ENCODE measurements around the gene IFT88. TPM values are rescaled to one million over a fixed set of nuclear protein-coding genes. Genes with fewer than 3 reads are reported as not detected.

IFT88 gene
- total RNA-seq, 1 experiment from 2014 or later = 9.8 TPM

DNA sequence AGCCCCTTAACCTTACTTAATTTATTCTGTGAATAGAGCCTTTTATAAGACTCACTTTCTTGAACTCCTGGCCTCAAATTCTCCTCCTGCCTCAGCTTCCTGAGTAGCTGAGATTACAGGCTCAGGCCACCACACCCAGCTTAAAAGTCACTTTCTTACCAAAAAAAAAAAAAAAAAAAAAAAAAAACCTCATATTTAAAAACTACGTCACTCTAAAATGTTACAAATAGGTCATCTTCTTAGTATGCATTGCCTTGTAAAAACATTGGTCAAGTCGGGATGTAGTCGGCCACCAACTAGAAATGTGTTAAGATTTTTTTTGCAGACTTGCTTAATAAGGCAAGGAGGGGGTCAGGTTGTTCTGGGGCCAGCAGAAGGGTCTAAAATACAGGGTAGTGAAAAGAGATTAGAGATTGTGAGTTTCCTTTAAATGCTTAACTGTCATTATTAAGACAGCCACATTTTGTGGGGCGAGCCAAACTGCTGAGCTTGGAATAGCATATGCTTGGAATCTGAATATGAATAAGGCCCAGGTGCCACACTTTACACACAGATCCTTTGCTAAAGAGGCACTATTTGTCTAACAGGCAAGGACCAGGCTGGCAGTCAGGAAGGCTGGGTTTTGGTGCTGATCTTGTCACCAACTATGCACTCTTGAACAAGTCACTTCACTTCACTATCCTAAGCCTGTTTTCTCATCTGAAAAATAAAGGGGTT is 120.1 kb downstream of the IFT88 start:
- no peak for DNase-seq (ENCODE audit: low read depth)

DNA sequence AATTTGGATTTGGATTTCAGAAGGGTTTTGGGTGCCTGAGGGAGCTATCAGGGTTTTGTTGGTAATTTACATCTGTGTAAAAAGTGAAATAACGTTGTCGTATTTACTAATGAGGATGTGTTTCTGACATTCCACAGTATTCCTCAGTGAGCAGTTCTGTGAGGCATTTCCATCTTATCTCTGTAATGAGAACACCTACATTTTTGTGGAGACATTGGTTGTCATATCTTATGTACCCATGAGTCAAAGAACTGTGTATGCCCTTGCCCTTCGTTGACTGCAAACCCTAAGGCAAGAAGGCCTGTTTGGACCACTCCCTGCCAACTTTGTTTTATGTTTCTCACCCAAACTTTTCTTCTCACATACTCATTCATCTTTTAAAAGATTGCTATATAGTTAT is 122.3 kb downstream of the IFT88 start:
- no peak for DNase-seq (ENCODE audit: low read depth)

DNA sequence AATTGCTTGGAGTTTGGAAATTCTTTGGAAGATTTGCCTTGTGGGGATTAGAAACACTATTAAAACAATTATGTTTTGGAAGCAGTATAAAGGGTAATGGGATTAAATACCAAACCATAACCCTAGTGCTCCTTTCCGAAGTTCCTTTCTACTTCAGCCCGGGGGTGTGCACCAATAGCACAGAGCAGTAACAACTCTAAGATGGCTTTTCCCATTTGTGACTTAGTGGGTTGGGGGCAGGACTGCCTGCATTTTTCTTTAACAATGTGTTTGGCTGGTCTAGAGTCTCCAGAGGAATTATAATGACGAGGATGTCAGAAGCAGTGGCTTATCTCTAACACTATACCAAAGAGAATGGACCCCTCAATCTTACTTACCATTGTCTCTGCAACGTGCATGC is 124.7 kb downstream of the IFT88 start:
- DNase-seq (ENCODE audit: low read depth) = no peak

DNA sequence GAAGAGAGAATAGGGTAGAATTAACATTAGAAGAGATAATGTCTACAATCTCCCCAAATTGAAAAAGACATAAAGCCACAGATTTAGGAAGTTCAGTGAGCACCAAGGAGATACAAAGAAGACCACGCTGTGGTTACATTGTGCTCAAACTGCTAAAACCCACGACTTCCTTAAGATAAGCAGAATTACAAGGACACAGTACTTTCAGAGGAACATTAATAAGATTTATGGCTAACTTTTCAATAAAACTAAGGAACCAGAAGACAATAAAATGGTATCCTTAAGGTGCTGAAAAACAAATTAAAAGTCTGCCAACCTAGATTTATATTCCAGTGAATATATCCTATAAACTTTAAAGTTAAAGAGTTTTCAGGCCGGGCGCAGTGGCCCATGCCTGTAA is 129.1 kb downstream of the IFT88 start:
- no peak for DNase-seq (ENCODE audit: low read depth)

DNA sequence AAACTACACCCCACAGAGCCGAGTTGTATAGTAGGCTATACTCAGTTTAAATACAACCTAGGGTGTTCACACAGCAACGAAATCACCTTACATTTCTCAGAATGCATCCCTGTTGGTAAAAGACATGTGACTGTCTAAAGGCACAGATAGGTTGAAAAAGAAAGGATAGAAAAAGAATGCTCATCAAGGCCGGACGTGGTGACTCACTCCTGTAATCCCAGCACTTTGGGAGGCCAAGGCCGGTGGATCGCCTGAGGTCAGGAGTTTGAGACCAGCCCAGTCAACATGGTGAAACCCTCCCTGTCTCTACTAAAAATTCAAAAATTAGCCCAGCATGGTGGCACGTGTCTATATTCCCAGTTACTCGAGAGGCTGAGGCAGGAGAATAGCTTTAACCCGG is 132.8 kb downstream of the IFT88 start:
- peak; percentile 26 for DNase-seq (ENCODE audit: low read depth)

DNA sequence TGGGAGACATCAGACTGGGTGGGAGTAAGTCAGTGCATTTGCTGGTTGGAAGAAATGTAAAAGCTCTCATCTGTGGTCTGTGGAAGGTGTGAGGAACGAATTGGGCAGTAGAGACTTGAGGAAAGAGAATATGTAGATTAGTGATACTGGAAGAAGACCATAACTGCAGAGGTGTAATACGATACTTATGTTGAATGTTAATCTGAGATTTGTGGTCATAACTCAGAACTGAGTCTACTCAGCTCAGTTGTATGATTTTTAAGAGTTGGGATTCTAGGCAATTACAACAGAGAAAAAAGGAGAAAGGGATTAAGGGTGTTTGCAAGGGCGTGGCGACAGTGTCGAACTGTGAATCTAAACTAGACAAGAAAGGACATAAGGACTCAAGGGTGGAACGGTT is 133.3 kb downstream of the IFT88 start:
- DNase-seq (ENCODE audit: low read depth) = no peak

DNA sequence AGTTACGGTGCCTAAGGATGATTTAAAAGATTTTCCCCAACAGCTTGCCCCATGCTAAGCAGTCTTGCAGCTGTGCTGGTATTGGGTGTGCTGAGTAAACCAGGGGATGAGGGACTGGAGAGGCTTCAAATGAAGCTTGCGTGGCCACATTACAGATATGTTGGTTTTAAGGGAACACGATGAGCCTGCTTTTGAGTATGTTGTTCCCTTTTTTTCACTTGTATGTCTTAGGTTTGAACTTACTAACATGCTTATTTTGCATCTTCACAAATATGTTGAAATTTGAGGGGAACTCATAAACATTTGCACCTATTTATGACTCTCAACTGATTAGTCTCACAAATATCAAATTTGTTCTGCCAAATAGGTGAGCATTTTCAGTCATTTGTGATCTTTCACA is 134.5 kb downstream of the IFT88 start:
- no peak for DNase-seq (ENCODE audit: low read depth)

DNA sequence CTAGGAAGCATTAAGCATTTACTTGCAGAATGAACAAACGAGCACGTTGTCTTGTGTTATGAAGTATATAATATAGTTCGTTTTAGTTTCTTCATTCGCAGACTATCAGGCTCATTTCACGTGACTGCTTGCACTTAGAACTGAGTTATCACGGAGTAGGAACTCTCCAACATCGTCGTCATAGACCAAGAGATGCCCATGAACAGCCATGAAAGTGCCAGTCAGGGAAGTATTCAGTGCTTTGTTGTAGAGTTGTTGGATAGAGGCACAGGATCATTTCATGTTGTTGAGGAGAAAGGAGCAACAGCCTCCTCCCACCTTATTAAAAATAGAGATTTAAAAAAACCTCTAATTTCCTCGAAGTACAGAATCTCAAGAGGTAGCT is 135.6 kb downstream of the IFT88 start:
- DNase-seq (ENCODE audit: low read depth) = no peak

DNA sequence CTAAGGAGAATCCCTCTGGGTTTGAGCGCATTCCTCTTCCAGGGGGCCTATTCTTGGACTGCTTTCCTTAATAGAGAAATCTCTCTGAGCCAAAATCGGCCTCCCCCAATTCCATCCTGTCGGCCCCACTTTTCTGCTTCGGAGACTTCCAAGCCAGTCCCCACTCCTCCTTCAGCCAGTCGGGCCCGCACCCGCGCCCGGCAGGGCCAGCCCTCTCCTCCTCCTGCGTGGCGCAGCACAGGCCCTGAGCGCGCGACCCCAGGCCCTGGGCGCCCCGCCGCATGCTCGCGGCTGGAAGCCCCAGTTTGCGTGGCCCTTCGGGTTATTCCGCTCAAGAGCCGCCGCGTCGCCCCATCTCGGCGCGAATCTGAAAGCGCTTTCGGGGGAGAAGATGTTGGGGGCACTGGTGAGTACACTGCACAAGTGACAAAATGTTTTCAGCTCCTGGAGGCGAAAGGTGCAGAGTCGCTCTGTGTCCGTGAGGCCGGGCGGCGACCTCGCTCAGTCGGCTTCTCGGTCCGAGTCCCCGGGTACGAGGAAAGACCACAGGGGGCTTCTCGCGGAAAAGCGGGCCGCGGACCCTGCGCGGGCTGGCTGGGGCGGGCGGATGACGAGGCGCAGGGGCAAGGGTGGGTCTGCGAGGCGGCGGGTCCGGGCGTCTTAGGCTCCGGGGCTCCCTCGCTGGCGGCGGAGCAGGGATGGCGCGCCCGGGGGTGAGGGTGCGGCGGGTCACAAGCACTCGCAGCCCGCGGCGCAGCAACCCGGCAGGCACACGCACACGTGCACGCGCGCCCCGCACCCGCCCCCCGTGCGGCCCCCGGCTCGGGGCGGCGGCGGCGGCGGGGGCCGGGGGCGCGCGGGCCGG is 136.2 kb downstream of the IFT88 start, which contains the start of gene IL17D:
TSS of gene IL17D (plus strand) at position 785 of the 865 bp plus-strand sequence. CDS start 303 bp downstream, outside the sequence.
- DNase-seq (ENCODE audit: low read depth) = peak; percentile 27

DNA sequence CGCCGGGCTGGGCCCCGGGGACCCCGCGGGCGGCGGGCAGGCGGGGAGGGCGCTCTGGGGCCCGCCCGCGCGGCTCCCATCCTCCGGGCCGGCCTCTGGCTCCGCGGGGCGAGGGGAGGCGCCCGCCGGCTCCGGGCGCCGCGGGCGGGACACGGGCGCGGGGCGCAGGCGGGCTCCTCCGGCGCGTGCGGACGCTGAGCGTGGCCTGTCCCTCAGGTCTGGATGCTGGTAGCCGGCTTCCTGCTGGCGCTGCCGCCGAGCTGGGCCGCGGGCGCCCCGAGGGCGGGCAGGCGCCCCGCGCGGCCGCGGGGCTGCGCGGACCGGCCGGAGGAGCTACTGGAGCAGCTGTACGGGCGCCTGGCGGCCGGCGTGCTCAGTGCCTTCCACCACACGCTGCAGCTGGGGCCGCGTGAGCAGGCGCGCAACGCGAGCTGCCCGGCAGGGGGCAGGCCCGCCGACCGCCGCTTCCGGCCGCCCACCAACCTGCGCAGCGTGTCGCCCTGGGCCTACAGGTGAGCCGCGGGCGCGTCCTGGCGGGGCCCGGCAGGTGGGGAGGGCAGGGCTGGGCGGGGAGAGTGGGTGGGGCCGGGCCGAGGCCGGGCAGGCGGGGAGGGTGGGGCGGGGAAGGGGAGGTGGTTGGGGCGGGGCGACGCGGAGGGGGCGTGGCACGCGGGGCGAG is 137.0 kb downstream of the IFT88 start:
- DNase-seq (ENCODE audit: low read depth) = peak; percentile 78

DNA sequence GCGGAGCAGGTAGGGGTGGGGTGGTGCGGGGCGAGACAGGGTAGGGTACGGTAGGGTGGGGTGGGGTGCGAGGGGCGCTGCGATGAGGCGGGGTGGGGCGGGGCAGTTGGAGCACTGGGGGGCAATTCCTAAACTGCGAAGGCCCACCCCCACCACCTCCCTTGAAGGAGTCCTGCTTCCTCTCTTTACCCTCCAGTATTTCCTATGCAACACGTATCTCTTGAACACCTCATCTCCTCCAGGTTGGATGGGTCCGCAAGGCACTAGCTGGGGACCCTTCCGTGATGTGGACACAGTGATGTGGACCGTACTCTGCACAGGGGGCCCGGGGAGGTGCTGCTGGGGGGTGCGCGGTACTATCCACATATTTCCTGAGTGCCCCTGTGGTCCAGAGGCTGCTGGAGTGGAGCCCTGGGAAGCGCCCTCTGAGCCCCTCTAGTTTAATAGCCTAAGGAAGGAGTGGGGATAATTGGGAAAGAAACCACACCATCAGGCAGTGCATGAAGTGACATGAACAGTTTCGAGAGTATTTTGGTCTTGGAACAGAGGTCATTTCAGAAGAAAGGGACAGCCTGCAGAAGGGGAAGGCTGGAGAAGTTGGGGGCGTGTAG is 137.6 kb downstream of the IFT88 start:
- no peak for DNase-seq (ENCODE audit: low read depth)

DNA sequence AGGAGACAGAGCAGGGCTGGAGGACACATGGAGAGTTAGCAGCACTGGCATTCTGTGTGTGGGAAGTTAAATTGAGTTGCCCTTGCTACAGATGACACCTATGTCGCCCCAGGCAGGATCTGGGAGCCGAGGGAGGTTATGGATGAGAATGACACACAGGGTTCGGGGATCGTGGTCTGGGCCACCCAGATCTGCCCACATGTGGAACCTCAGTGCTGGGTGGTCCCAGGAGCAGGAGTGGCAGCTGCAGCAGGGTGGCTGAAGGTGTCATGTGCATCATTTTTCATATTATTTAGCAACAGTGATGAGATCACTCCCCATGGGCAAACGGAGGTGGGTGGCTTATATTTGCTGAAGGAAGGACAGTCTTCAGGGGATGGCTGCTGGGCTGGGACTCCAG is 139.7 kb downstream of the IFT88 start:
- no peak for DNase-seq (ENCODE audit: low read depth)

DNA sequence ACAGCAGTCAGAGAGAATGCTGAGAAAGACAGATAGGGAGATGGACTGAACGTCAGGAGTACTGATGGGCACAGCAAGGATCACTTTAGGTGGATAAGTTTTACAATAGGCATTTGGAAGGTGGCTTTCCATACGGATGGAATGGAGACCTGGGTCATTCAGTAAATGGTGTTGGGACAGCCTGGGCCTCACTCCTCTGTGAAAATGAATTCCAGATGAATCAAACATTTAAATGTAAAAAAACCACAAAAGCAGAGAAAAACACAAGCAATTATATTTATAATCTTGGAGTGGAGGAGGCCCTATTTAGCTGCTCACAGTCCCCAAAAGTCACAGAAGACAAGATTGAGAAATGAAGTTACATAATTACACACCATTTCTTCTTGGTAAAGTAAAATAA is 141.3 kb downstream of the IFT88 start:
- DNase-seq (ENCODE audit: low read depth) = no peak

DNA sequence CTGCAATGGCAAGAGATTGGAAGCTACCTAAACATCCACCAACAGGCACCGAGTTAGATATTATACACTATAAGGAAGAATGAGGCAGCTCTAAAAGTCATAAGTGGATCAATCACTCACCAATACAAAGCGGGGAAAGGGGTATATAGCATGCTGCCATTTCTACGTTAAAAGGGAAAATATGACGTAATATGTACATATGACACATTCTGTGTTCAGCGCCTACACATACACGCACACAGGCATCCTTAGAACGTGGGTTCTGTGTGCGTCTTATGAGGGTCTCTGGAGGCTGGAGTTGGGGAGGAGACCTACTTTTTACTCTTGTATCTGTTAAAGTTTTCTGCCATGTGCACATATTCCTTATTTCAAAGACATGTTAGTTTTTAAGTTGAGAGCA is 142.4 kb downstream of the IFT88 start:
- no peak for DNase-seq (ENCODE audit: low read depth)

DNA sequence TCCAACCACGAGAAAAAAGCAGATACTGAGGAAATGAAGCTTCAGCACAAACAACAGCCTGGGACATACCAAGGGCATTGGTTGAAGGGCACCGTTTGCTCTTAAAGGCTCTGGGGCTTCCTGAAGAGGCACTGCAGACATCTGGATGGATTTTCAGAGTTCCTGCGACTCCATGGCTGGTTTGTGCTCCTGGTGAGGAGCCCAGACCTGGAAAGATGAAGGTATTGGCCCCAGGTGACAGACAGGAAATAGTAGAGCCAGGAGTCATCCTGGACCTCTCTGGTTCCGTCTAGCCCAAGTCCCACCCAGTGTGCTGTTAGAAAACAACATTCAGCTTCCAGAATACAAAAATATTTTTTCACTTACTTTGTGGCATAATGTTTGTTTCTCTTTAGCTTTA is 142.8 kb downstream of the IFT88 start:
- no peak for DNase-seq (ENCODE audit: low read depth)

DNA sequence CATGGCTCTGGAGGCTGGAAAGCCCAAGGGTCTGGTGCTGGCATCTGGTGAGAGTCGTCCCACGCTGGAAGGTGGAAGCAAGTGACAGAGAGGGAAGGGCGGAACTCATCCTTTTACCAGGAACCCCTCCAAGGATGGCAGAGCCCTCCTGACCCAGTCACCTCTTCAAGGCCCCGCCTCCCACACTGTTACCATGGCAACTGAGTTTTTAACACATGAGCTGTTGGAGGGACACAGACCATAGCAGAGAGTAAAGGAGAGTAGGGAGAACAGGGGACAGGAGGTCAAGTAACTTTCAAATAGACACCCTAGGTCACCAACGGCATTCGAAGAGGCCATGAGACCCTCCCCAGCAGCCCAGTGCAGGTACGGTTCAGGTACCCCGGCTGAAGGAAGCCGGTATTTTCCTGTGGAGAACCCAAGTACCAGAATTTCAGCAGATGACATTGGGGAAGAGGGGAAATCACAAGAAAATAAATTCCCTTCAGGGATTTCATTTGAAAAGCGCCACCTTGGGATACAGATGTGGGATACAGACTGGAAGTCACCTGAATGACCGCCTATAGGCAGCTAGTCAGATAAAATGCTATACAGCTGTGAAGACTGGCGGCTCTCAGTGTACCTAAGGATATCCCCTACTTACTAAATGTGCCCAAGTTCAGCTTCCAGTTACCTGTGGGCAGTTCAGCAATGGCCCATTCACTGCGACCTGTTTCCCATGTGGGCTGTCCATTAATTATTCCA is 144.5 kb downstream of the IFT88 start:
- no peak for DNase-seq (ENCODE audit: low read depth)

DNA sequence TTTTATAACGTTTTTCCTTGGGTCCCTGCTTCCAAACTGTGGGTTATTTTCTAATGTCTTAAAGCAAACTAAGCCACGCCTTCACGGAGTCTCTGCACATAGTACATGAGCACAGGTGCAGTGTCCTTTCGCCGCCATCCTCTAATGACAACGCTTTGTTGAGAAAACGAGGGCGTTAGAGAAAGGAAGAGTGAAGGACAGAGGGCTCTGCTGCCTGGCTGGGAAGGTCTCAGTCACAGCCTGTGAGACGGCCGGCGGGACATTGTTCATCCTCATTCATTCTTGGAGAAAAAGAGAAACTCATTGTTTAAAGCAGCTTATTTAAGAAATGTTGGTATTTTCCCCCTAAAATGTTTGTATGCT is 146.0 kb downstream of the IFT88 start:
- no peak for DNase-seq (ENCODE audit: low read depth)

DNA sequence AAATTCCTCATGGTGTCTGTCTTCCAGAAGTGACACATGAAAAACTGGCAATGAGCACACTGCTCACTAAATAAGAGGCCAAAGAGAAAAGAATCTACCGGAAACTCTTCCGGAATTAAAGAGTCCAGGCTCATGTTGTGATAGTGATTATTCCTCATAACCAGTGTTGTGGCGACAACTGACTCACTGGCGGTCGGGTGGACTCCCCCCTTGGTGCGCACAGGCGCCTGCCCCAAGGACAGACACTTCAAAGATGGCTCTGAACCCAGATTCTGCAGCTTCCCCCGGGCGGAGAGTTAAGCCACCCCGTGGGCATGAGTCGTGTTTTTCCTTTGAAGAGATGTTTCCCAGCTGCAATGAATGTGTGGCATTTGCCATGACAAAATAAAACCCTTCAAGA is 146.8 kb downstream of the IFT88 start:
- peak; percentile 84 for DNase-seq (ENCODE audit: low read depth)

DNA sequence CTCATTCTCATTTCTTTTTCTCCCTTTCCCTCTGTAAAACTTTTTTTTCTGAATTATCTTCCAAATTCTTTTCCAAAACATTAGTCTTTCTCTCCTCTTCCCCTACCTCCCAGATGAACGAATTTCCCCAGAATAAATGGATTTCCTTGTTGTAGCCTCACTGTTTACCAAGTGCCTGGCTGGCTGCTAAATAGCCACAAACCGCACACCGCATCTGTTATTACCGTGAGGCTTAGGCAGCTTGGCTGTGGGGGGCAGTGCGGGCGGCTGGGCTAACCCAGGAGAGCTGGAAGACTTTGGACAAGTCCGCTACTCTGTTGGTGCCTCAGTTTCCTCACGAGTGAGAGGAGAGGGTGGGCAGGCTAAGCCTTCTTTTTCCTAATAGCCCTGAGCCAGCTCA is 147.2 kb downstream of the IFT88 start:
- DNase-seq (ENCODE audit: low read depth) = peak; percentile 68

DNA sequence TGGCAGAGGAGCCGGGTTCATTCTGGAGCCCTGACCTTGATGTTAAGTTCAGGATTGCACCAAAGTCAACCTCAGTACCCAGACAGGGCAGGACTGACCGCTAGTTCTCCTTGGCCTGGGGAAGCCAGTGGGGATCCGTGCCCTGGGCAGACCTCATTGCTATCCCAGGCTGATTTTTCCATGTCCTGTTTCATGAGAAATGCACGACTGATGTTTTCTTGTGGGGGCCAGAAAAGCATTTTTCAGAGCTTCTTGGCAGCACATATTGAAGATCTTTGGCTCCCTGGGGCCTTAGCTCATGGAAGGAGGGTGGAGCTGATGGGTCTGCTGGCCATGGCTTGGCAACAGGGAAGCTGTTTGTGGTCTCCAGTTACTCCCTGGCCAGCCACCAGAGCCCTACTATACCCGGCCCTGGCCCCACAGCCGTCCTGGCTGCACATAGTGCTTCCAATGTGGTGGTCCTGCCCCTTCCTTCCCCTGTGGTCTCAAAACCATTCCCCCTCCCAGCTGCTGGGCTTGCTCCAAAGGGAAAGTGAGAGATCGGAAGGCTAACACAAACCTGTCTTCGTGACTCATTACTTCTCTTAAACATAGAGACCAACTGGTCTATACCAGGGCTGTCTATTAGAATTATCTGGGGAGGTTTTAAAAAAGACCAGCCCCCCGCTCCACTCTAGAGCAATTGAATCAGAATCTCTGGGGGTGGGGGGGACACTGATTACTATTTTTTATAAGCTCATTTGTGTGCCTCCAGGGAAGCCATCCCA is 147.8 kb downstream of the IFT88 start:
- peak; percentile 35 for DNase-seq (ENCODE audit: low read depth)

DNA sequence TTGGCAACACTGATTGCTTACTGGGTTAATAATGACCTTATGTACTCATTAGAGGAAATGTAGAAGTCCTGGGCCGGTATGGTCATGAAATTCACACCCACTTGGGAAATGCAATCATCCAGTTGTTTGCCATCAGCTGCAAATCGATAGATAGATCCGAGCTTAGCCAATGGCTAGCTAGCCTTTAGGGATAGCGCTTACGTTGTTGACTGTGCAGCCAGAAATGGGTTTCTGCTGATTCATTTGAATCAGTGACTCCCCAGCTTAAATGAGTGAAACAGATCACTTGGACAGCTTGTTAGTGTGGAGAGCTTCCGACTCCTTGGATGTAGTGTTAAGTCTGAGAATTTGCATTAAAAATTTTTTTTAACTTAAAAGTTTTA is 148.4 kb downstream of the IFT88 start:
- no peak for DNase-seq (ENCODE audit: low read depth)

Measured in Daoy (cell line).